UCSD-AML1 (cell line): ENCODE data around the gene AFF3.

Experiments
- DNase-seq: peaks from one replicate; lab custom pipeline; 2025; ENCODE audit not compliant: unreplicated experiment; lab: John Stamatoyannopoulos, UW

Gene AFF3

DNA sequence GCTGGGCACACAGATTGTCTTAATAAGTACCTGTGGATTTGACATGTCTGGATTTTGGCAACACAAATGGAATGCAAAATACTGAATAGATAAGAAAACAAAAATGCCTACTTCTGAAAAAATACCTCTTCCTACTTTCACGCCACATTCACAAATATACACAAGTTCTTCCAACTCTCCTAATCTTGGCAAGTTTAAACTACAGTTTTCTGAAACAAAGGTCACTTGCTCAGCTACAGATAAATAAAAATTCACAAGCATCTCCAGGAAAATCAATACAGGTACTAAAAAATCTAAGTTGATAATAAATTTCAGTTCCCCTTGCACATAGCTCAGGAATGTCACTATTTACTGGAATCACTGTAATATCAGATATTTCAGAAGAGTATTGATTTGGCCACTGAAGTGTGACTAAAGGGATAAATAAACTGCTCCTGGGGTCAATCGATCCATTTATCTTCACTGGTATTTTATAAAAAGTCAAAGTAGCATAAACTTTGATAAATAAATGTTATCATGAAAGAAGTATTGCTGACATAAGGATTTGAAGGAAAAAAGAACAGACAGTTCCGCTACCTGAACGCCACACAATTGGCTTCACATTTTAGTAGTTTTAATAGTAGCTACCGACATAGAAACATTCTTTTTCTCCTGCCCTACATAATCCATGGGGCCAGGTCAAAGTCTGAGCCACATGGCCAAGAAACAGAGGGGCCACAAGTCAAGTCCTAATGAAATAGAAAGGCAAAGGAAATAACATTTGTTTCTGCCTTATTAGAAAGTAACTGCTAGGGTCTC, 243.1 kb downstream of the AFF3 start:
- DNase-seq, result no peak

DNA sequence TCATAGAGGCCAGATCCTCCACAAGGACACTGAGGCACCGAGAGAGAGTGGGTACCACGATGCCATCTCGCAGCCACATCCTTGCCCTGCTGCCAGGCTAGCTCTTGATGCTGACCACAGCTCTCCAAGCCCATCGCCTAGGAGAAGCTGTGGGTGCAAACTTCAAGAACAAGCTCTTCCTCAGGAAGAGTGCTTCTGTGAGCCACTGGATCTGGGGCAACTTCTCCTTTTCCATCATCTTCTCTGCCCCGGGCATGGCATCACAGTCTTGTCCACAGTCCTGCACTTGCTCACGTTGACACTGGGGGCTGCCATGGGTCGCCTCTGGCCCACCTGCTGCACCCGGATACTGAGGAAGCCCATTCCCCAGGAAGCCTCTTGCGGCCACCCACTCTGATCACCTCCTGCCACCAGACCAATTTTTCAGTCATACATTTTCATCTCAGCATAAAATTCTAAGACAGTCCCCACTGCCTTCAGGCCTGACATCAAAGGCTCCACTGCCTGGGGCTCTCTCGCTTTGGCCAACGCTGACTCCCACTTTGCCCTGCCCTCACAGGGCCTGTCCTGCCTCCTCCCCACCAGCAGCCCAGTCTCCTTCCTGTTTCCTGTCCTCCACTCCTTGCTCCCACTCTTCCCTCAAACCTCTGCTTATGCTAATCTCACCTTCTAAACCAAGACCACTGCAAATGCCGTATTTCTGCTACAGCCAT, 243.9 kb downstream of the AFF3 start:
- peak; percentile 20 for DNase-seq

DNA sequence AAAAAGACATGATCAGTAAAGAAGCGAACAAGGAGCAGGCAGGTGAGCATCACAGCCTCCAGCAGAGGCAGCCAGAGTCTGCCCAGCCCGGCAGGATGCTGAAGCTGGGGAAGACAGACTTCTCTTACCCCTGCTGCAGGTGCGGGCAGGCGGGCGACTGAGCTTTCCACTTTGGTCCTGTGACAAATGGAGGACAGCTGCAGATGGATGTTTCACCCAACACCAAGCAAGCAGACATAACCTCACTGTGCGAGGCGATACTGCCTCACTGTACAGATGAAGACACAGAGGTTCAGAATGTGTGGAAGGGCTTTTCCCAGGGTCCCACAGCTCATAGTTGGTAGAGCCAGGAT, 251.0 kb downstream of the AFF3 start:
- no peak for DNase-seq

DNA sequence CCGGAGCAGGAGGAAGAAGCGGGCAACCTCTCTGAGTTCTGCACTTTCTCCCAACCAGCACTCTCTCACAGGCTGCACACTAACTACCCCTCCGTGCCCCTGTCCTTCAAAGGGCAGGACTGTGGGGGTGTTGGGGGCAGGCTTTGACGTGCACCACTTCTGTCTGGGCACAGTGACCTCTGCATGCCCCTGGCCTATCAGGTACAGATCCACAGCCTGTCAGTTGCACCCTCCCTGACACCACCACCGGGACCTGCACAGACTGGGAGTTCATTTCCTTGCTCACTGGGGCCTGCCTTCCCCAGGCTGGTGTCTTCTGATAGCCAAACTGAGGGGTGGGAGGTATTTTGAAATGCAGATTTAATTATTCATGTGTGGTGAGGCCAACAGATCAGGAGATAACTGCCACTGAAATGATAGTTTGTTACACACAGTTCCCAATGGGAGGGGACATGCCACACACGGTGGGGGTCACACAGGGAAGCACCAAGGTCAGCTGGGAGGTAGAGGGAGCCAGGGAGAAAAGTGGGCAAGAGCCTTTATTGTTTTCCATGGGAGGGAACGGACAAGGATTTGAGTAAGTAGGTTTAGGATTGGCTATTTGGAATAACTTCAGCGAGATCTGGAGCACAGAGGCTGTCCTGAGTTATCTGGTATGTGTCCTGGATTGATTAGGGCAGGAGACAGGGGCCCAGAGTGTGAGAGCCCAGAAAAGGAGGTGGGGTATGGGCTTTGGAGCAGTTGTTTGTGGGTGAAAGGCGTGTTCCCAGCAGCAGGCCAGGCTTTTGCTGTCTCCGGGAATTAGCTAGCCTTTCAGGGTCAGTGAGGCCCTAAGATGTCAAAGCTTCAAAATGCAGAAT, 251.6 kb downstream of the AFF3 start:
- no peak for DNase-seq

DNA sequence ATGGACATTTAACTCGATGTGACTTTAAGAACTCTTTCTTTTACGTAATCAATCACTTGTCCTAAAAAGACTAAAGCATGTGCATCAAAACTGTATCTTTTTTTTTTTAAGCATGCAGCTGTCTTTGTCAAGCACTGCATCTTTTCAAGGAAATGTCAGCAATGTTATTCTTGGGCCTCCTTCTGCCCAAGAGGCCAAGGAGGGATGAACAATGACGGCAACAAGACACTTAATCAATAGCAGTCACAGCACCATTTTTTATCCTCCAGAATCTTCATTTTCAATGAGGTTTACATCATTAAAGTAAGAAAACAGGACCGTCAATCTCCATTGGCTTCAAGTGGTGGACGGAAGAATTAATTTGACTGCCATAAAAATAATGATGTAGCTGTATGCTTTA, 253.8 kb downstream of the AFF3 start:
- no peak for DNase-seq

DNA sequence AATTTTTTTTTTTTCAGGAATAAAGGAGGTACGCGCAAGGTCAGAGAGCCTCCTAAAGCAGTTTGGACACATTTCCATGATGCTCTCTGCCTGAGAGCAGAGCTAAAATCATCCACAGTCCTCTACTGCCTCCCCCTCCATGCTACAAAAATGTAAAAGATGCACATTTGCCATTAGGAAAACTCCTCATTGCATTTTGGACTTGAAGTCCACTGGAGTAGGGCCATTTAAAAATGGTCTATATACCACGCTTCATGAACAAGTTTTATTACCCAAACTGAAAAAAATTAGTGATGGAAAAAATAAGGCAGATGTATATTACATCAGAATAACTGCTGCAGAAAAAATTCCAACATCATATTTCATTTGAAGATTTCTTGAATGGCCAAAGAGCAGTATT, 256.0 kb downstream of the AFF3 start:
- DNase-seq, result no peak

DNA sequence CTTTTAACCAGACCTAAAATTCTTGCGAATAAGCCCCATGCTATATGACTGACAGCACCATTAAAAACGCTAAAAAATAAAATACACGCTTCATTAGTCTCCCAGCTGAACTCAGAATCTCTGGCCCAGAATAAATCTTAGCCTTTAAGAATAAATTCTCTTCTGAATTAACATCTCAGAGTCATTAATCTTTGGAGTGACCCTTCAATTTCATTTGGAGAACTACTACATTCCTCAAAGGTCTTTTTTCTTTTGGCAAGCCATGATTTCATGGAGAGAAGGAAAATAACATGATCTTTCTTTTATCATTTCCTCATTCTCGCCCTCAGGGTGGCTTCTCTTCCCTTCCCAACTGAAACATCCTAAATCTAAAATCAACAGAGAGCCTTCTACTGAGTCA, 259.0 kb downstream of the AFF3 start:
- no peak for DNase-seq

DNA sequence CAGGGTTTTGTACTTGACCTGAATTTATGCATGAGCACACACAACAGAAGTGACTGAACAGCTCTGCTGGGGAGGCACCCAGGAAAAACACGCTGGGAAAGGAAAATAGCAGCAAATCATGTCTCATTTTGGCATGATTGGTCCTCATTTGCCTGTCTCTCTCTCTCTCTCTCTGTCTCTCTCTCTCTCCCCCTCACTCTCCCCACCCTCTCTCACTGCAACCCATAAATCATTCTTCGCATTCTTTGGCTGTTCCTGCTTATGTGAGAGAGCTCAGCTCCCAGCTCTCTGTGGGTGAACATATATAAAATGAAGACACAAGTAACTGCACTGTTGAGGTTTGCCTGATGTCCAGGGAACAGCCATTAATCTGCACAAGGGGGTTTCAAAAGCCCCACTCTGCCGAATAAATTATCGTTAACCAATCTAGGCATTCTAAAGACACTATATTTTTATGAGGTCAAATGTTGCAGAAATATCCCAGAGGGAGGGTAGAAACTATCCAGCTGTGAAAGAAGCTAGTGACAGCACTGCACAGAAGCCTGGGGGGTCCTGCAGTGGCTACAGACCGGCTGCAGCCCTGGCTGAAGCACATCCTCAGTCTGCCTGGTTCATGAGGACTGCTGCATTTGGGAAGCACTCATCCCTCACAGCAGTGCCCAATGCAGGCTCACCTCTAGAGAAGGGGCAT, 260.3 kb downstream of the AFF3 start:
- no peak for DNase-seq

DNA sequence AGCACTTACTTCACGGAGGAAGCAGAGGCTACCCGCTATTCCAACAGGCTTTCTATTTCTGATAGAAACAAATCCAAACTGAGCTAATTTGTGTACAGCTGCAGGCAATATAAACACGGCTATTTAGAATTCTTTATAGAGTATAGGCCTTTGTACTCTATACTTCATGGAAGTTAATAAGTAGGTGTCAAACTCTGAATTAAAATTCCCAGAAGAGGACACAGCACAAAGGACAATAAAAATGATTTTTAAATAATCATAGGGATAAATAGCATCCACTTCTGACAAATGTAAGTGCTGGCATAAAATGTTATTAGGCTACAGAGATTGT, 261.5 kb downstream of the AFF3 start:
- DNase-seq, result no peak

DNA sequence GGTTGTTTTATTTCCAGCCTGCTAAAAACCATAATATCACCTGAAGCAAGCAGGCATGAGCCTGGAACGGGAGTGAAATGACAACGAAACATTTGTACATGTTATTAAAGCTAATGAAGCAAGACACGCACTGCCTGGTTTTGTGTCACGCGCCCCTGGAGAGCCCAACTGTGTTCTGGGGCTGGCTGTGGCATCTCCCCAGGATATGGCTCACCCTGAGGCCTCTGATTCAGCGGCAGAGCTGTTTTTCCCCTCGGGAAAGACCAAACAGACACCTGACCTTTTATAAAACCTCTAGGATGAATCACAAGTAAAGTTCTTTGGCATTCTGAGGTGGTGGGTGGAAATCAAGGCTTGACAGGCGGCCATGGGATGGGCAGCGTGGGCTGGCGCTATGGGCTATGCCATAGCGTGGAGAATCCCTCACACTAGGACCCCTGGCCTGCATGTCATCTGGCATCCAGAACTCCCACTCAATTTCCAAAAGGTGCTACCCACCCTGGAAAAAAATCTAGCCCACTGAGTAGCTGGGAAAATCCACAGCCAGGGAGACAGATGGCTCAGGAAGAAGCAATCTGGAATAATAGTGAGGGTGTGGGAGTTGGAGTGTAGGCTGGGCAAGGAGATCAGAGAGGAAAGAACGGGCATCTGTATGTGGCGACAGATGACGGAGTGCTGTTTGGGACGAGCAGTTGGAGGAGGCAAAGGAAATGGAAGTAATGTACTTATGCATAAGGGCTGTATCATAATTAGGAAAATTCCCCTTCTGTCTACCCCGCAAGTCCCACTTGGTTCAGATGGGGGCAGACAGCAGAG, 262.0 kb downstream of the AFF3 start:
- no peak for DNase-seq

DNA sequence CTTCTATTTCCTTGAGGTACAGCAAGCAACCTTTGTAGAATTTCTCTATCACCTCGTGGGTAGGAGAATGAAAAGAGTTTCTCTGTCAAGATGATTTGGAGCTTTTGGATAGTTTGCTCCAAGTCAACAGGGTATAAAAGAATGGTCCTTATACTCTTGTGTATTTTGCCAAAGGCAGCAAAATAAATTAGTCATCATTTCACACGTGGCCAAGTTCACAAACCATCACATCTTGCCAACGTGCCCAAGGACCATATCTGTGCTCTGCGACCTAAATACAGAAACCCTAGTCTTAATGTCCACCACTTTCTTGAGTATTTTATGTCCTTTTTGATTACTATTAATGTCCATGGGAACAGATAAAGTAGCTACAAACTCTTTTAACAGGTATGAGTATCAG, 262.9 kb downstream of the AFF3 start:
- no peak for DNase-seq

DNA sequence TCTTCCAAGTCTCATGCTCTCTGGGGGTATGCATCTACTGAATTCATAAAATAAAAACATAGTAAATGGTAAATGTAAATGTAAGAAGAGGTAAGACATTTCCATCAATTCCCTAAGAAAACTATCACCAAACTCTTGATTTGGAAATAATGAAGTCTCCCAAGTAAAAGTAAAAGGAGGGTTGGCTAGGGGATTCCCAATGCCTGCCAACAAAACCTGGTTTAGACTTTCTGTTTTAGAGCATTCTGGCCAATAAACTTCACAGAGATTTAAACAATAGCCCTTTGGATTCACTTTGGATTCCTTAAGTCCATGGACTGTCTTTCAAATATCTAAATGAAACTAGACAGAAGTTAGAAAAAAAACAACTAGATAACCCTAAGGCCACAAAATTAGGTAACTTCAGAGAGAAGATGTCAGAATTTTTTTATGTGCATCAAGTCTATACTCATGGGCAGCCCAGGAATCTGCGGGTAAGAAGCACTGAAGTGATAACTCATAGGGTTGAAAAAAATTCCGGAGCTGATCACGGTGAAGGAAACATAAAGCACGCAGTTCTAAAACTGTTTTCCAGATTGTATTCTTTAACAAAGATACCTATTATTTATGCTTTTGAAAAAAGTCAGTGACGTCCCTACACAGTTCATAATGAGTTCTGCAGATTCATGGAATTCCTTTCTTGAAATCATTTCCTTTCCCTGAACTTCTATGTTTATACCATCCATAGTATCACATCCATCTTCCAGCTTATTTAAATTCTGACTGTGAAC, 263.6 kb downstream of the AFF3 start:
- no peak for DNase-seq

DNA sequence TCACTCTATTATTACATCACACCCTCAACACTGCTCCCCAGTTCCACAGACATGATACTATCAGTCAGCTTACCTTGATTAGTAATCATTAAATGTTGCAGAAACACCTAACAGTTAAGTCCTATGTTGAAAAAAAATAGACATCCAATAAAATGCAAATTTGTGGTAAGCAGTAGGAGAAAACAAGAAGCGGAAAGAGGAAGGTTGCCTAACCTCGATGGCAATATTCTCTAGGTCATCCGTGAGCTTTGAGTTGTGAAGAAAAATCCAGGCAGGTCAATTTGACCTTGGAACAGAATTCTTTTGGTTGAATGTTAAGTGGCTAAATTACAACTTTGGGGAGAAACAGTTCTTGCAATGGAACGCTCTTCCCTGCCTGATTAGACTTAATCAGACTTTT, 264.4 kb downstream of the AFF3 start:
- no peak for DNase-seq

DNA sequence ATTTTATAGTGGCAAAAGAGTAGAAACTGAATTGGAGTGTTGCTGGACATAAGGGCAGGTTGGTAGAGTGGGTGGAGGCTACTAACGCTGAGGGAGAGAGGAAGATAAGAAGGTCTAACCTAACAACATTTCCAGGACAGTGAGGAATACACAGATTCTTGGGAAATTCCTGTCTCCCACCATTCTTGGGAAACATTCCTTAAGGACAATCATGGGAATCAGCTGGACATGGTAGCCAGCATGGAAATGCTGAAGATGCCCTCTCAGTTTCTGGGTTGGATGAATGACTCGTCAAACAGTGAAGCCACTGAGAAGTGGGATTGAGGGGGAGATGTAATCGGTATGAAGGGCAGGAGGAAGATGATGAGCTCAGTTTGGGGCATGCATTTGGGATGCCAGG, 265.4 kb downstream of the AFF3 start:
- DNase-seq, result no peak

DNA sequence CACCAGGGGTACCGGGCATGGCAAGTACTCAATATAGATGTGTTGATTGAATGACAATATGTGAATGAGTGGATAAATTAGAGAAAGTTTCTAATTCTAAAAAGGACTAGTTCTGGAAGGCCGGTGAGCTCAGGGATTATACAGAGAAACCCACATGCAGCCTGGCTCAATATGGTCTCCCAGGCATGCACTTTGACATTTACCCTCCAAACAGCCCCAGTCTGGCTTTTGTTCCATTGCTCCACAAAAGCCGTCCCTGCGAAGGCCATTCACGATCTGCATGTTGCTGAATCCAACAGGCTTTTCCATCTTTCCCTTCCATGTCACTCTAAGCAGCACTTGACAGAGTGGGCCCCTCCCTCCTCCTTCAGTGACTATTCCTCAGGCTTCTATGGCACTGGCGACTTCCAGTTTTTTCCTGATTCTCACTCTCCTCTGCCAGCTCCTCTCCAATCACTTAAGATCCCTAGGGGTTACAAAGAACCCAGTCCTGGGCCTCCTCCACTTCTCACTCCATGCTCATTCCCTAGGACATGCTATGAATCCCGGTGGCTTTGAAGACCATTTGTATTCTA, 266.7 kb downstream of the AFF3 start:
- DNase-seq, result no peak

DNA sequence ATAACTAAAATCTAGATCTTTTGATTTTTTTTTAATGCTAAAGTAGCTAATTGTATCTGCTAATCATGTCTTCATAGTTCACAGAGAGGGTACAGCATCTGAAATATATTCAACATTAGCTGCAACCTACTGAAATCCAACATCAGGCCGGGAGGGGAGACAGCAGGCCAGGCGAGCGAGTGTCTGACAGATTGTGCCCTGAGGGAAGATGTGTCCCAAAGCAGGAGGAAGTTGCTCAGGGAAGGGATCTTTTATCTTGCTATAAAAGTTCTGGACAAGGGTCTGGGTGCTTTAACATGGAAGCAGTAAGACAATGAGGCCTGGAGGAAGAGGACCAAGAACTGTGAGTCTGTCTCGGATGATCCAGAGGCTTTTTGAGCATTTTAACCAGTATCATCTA, 274.1 kb downstream of the AFF3 start:
- no peak for DNase-seq

DNA sequence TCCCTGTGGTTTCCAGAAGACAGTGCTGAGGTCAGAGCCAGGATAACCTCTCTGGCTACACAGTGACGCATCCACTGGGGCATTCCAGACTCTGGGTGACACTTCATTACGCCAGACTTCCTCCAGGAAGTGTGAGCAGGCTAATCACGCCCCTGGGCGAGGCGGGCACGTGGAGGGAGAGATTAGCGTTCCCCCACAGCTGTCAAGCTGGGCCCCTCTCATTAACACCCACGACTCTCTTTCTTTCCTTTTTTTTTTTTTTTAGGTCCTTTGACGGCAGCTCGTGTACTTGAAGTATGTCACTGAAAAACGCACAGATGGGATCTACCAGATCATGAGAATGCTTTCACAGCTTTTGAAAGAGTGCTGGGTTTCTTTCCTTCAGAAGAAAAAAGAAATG, 274.6 kb downstream of the AFF3 start:
- DNase-seq, result no peak

DNA sequence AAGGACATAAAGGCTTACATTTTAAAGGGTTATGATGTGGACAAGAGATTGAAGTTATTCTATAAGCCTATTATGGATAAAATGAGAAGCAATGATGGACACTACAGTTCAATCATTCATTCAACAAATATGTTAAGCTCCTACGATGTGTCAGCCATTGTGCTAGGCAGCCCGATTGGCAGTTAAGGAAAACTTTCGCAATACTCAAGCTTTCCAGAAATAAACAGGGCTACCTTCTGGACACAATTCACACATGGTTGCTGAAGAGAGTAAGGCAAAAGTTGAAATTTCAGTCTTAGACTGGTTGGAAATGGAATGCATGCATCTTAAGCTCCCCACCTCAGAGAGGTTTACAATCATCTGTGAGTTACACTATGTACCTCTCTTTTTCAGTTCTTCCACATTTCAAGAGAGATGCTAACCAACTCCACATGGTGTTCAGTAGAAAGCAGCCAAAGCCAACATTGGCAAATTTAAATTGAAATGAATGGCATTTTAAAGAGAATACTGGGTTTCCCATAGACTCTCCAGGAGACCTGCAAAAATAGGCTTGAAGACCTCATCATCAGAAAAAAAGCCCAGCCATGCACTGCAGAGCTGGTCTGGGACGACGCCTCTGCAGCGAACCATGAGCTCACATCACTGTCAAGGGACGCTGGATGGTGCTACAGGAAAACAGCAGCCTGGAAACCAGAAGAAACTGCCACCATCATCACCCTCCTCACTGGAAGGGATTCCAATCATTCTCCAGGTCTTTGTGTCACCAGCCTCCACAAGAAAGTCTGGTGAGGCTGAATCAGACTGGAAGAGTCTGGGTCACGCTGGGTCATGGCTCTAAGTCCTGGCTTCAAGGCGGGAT, 276.3 kb downstream of the AFF3 start:
- no peak for DNase-seq
